Right ventricle myocardium superior (tissue), 1 donor: ENCODE measurements around the gene SSPN. TPM values are rescaled to one million over a fixed set of nuclear protein-coding genes. Genes with fewer than 3 reads are reported as not detected.

Experiments
- ATAC-seq: fragments of 200-7000 bp; cut with Tn5 transposase; one replicate; pipeline ENCODE4 v1.9.1; 2020; ENCODE audit warnings: mild to moderate bottlenecking; ENCODE audit not compliant: poor library complexity
- DNase-seq: peaks from one replicate; pipeline ENCODE4 v3.0.0-alpha.2; 2020
- intact Hi-C: fragments of 100-400 bp; cut with DNase I; formaldehyde crosslinking; loops from one replicate; pipeline ENCODE4 v1.11.2; 2022
- total RNA-seq: library from RNA; stranded (reverse); fragmentation: NEBNext Ultra II Directional; extraction: Animal tissue kit (Norgen Biotek cat#: 25700); gene quantifications from one replicate; pipeline ENCODE4 v1.2.1, GENCODE V29; 2021
- donor health status: DM: no; HTN: yes; CAD: no; lungs with severe emphysema.

The SSPN gene
- total RNA-seq, 1 donor from 2014 or later = 51.5 TPM

DNA sequence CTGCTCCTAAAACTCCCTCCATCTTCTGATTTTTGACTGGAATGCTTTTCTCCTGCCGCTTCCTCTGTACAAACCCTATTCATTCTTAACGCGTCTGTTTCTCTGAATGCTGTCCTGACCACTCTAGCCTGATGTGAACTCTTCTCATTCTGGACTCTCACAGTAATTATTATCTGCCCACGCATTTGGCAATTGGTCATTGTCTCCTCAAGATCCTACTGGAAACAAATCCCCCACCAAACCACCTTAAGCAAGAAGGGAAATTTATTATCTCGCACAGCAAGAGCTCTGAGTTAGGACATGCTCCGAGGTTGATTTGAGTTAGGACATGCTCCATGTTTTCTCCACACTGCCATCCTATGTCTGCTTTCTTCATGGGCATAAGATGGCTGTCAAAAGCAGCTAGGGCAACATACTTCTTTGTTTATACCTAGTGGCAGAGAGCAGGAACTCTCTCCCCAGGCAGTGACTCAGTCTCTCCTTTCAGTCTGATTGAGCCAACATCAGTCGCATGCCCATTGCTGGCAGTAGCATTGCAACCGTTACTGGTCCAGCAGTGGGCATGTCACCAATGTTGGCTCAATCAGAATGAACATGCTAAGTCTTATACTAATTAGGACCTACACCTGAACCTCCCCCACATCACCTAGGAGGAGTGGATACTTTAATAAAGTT is 102.2 kb downstream of the SSPN start:
- intact Hi-C loops = no loop called here
- no peak for ATAC-seq
- no peak for DNase-seq

DNA sequence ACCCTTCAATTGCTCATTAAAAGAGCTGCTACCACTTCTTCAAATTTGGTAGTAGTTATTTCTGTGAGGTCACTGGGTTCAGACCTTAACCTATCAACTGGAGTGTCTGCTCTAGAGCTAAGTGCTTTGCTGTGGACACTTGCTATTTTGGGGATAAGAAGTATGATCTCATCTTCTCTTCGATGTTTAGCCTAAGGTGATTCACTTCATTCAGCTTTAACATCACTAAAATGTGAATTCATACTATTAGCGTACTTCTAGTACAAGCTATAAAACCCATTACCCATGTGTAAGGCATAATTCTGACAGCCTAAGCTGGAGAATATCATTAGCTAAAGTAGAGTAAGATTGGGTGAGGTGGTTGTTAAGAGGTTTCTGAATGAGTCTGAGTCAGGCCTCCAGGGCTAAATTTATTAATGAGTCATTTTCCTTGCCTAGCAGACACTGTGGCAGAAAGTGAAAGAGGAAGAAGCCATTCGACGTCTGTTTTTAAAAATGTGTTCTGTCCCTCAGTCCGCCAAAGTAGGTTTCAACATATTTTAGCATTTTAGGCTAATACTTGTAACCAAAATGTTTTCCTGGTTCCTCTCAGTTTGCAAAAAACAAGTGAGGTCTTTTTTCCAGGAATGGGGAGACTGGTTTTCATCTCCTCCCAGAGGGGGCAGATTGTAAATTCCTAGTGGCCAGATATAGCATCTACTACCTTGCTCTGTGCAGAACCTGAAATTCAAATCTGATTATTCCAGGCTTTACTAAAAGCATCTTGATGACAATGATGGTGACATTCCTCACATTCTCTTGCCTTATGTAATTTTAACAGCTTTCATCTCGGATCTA is 103.6 kb downstream of the SSPN start:
- intact Hi-C loops = no loop called here
- ATAC-seq (peak; percentile 95), DNase-seq (no peak)

- DNase-seq (no peak), ATAC-seq (no peak)
- intact Hi-C loops = loop anchor here (10.0 kb wide), 1 partner anchor 425 kb away; no protein-coding TSS in a partner anchor
These were observed 104.4 kb downstream of the SSPN start for GRCh38 chr12:26299751-26300150.

Other genes starting within 250 kb of the SSPN start
- 26.7 TPM for gene RASSF8, start 236.9 kb upstream of the SSPN start, total RNA-seq
- gene BHLHE41, start 70.5 kb upstream of the SSPN start, total RNA-seq = 39.1 TPM